Fibroblast of skin of right quadriceps (primary cell): ENCODE measurements around the gene EBF3.

ENCODE experiments used
- DNase-seq: peaks from one replicate; pipeline ENCODE4 v3.0.0-alpha.2; 2013

EBF3 gene

DNA sequence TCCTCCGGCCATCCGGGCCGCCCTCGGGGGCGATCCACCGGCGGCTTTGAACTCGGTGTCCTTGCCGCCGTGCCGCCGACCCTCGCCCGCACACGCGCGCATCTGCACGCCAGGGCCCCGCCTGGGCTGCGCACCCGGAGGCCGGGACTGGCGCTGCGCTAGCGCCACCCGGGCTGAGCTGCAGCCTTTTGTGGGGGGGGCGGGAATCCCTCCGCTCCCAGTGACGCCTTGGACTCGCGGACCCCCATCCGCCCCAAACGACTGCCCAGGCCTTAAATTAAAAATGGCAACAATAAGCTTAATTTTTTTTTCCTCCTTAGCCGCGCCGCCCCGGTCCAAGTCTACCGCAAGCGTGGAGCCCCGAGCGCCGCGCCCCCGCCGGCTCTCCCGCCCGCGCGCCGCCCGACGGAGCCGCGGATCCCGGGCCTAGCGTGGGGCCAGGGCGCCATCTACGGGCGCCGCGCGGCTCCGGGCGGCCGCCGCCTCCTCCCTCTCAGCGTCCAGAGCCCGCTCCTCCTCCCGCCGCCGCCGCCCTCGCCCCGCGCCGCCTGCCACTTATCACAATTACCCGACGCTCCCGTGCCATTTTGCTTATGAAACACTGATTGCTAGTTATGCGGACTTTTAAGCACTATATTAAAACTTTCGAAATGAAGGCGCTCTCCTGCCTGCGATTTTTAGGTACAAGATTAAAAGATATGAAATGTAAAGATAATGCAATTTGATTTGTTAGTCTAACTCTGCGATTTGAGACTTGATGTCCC is 7.5 kb upstream of the EBF3 start:
- peak; percentile 53 for DNase-seq

DNA sequence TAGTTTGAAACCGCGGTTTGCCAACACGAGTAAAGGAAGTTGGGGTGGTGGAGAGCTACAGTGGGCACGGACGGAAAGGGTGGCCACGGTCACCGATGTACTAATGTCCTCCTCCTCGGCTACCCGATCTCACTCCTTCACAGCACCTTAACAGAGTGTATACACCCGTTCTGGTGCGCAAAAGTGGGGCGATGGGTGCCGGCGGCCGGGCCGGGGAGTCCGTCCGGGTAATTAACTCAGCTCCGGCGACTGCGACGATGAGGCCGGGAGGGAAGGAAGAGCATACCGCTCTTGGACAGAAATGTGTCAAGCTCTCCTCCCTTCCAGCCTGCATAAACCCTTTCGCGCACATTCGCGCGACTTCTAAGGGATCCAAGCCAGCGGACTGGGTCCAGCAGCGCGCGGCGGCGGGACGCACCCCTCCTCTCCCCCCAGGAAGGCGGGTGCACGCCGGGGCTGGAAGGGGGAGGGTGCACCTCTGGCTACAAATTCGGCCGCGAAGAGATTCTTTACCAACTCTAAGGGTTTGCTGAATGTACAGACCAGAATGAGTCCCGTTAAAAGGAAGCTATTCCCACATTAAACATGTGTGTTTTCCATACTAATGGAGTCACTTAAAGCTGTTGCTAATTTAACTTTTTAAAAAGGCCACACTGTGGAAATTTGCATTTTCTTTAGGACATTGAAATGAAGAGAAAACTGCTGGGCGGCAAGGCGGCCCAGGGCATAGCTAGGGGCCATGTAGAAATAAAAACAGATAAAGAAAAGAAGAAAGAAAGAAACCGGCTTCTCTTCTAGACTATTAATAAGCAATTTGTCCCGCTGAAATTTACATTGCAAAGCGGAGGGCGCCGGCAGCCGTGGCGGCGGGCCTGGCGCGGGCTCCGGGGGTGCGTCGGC is 6.6 kb upstream of the EBF3 start:
- DNase-seq: no peak

DNA sequence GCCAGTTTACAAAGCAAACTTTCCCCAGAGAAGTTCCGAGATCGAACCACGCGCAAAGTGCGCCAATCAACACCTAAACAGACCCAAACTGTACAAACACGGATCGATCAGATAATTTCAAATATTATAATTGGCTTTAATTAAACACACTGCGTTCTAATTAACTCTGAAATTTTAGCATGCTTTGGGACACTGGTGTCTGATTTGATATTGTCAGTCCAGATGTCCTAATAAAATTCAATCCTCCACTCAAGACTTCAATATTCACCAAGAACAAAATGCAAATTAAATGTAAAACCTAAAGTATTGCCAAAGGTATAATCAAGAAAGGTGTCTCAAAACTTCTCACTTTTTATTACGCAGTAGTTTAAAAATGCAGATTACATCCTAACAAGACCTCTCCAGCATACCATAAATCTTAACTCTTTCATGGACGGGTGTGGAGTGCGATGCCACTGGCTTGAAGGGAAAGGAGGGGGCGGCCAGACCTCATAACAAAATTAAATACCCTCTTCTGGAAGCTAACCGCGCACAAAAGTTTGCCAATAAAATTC is 5.9 kb upstream of the EBF3 start:
- no peak for DNase-seq

- no peak for DNase-seq
Measured at GRCh38 chr10:129969184-129969910, 5.3 kb upstream of the EBF3 start.

- DNase-seq: peak; percentile 48
Measured at GRCh38 chr10:129968853-129969183, 4.7 kb upstream of the EBF3 start.

DNA sequence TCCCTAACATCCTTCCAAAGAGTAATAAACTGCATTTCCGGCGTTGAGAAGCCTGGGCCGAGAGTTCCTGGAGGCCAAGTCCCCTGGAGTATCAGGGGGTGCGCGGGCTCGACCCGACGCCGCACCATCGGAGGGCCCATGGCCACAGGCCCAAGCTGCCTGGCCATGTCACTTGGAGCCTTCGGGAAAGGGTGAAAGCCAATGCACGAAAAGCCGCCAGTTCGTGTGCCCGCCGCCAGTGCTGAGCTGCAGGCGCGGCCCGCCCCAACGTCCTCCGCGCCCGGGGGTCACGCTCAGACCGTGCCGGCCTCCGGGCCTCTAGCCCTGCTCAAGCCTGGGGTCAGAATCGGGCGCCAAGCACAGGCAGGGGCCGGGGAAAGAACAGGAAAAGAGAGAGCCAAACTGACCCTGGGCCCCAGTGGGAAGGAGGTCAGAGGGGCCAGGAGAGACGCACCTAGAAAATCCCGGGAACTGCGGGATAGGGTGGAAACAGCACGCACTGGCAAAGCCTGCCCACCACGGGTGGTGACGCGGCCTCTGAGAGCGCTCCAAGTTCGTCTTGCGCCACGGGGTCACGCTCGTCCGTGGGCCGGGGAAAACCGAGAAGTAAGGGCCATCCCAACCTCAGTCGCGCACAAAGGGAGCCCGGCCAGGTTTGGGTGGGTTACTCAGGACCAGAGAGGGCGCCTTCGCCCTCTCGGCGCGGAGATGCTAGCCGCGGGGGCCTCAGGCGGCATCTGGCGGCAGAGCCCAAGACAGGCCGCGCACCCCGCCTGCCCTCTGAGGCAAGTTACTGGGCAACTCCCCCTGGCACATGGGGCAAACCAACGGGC is 4.2 kb upstream of the EBF3 start:
- no peak for DNase-seq

DNA sequence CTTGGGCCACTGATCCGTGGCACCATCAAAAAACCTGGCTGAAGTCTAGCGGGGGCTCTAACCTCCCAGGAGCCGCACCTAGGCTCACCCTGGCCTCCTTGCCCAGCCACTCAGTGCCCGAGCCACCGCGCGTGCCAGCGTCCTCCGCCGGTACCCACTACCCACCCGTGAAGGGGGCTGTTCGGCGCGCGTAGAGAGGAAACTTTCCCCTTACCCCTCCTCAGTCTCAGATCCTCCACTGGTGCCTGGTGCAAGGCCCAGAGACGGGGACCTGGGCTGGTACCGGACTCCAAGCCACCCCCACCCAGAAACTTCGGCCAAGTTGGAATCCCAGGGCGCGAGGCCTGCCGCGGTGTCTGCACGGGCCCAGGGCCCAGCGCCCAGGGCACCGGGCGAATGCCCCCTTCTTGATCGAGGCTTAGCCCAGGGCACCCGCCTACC is 3.5 kb upstream of the EBF3 start:
- DNase-seq: no peak

DNA sequence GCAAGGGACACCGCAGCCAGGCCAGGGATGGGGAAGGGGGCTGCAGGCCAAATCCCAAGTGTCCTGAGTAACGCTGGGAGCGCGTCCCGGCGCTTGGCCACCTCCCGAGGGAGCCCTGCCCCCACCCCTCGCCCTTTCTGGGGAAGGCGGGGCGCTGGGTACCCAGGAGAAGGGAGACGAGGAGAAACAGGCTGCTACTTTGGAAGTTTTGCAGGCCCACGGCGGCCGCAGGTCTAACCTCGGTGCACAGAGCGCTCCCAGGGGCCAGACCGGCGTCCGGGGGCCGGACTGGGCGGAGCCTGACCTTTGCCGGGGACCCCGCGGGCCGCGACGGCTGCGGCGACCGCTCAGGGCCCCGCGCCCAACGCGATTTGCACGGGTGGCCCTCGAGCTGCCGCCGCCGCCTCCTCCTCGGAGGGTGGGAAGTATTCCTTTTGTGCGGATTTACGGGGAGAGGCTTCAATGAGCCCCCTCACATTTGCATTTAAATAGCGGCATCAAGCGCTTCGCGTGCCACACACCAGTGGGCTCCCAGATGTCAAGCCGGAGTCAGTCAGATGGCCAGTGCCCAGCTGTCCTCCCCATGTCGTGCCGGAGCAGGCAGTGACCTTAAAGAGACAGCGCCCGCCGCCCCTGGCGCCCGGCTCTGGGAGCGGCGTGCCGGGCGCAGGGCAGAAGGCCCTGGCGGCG is 3.0 kb upstream of the EBF3 start:
- no peak for DNase-seq

DNA sequence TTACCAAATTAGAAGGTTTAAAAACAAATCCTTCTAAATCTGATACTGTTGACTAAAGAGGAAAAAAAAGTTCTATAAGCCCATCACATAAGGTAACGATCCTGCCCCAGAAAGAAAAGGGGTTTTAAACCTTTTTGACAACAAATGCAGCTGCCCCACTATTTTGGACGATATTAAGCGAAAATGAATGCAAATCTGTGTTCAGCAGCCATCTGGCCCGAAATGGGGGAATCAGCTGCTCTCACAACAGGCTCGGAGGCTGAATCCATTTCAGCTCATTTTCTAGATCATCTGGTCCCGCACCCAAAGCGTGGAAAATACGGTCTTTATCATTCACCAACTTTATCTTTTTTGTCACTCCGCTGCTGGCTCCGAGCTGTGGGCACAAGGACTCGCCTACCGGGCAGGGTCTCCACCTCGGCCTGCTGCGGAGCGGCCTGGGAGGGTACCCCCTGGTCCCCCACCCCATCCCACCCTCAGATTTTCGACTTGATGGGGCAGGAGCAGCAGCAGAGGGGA is 2.4 kb upstream of the EBF3 start:
- DNase-seq: no peak

GRCh38 chr10:129965959-129966358 is 1.9 kb upstream of the EBF3 start:
- no peak for DNase-seq

GRCh38 chr10:129965425-129965808 is 1.3 kb upstream of the EBF3 start:
- no peak for DNase-seq

DNA sequence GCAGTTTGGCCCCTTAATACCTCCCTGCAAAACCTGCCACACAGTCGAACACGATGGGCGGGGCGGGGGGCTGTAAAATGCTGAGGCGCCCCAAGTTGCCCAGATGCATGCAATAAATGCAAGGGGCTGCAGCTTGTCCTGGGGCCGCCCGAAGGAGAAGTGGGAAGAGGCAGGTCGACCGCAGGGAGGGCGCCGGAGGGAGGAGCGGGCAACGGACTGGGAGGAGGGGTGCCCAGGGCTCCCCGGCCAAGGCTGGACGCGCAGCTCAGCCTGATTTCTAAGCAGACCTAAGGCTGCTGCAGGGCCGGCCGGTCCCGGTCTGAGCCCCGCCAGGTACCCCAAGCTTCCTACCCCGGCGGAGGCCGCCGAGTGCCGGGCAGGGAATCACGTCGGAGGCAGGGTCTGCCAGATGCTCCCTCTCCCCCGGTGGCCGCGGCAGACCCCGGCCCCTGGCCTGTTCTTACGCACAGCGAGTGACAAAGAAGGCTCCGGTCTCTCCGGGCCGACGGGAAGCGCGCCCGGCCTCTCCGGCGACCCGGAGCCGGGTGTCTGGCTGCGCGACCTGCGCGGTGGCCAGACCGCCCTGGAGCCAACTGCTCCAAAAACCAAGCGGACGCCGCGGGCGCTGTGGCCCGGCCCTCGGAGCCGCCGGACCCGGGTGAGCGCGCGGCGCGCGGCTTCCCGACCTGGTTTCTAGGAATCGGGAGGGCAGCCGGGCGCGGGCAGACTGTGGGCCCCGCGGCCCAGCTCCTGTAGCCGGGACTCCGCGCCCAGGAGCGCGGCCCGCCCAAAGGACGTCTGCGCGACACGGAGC is 744 bp upstream of the EBF3 start:
- no peak for DNase-seq

GRCh38 chr10:129962872-129963640 is 1.0 kb downstream of the EBF3 start:
- DNase-seq: peak; percentile 27

- DNase-seq: peak; percentile 27
Measured at GRCh38 chr10:129962031-129962871, 1.8 kb downstream of the EBF3 start.

GRCh38 chr10:129961157-129961701 is 2.8 kb downstream of the EBF3 start:
- no peak for DNase-seq

GRCh38 chr10:129960481-129961156 is 3.5 kb downstream of the EBF3 start:
- no peak for DNase-seq

DNA sequence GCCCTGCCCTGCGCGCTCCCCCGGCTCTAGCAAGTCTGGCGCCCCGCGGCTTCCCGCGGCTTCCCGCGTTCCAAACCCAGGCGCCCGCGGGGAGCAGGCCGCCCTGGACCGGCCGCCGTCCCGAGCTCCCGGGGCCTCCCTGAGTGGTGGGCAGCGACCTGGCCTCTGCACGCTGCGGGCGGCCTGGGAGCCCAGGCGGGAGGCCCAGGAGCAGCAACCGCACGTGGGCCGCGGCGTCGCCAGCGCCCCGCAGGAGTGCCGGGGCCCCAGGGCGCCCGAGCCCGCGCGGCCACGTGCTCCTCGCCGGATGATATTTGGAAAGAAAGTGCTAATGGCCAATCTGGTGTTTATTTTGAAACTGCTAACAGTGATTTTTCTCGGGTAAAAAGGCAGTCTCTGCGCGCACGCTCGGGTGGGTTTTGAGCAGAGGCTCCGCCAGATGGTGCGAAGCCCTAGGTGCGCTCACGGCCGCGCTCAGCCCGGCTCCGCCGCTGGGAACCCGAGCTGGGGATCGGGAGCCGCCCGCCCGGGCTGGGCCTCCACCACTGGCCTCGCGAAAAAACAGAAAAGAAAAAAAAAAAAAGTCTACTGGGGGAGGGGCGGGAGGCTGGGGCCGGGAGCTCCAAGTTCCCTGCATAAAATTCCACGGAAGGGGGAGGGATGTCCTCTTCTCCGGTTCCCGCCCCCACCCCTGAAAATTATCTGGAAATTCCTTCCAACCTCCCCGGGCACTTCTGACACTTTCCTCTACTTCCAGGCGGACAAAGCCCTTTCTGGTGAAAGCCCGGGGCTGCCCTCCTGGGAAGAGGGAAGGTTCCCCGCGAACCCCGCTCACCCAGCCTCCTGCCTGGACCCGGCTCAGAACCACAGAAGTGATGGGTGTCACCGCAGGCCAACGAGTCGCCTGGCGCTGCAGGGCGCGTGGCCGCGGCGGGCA is 4.3 kb downstream of the EBF3 start:
- DNase-seq: no peak
